Ishikawa (cell line): ENCODE data around the gene C1orf141.

Experiments used
- CEBPB ChIP-seq: IDR thresholded peaks from 2 replicates; pipeline ENCODE4 v1.6.1; 2012
- CREB1 ChIP-seq: IDR thresholded peaks from 2 replicates; pipeline ENCODE4 v1.6.1; 2012; ENCODE audit warnings: low read depth
- EGR1 ChIP-seq: IDR thresholded peaks from 2 replicates; pipeline ENCODE4 v1.6.1; 2012
- EP300 ChIP-seq: IDR thresholded peaks from 2 replicates; pipeline ENCODE4 v1.6.1; 2012; ENCODE audit warnings: borderline replicate concordance
- FOXM1 ChIP-seq: IDR thresholded peaks from 2 replicates; pipeline ENCODE4 v1.6.1; 2012; ENCODE audit warnings: low read depth, borderline replicate concordance
- NFIC ChIP-seq: IDR thresholded peaks from 2 replicates; pipeline ENCODE4 v1.6.1; 2012
- RAD21 ChIP-seq: IDR thresholded peaks from 2 replicates; pipeline ENCODE4 v1.6.1; 2012; ENCODE audit warnings: low read depth
- REST ChIP-seq: IDR thresholded peaks from 2 replicates; pipeline ENCODE4 v1.6.1; 2012; ENCODE audit warnings: low read depth, mild to moderate bottlenecking
- TAF1 ChIP-seq: IDR thresholded peaks from 2 replicates; pipeline ENCODE4 v1.6.1; 2012; ENCODE audit warnings: low read depth, mild to moderate bottlenecking
- TCF12 ChIP-seq: IDR thresholded peaks from 2 replicates; pipeline ENCODE4 v1.6.1; 2012; ENCODE audit warnings: low read depth
- TEAD4 ChIP-seq: IDR thresholded peaks from 2 replicates; pipeline ENCODE4 v1.6.1; 2012
- USF1 ChIP-seq: IDR thresholded peaks from 2 replicates; pipeline ENCODE4 v1.6.1; 2012
- YY1 ChIP-seq: IDR thresholded peaks from 2 replicates; pipeline ENCODE4 v1.6.1; 2012; ENCODE audit warnings: low read depth
- ZBTB7A ChIP-seq: IDR thresholded peaks from 2 replicates; pipeline ENCODE4 v1.6.1; 2012; ENCODE audit warnings: low read depth
- TF ChIP-seq, protein P1 (sequence below): IDR thresholded peaks from 2 replicates; pipeline ENCODE4 v1.6.1; 2012

Gene C1orf141

DNA sequence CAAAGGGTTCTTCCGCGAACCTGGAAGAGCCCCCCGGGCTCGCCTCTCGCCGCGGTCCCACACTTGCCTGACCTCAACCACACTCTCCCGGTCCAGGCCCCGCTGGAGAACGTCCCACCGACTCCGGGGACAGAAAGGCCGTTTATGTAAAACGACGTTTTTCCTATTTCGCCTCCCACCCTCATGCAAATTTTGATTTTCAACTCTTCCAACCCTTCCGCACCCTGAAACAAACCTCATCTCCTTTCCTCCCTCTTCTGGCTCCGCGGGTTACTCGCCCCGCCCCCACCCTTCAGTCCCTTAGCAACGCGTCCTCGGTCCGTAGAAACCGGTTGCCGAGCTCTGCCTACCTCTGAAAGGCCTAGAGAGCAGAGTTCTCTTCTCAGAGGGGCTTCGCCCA lies at the start of gene C1orf141:
C1orf141 (minus strand) TSS at position 276 of the 400 bp plus-strand sequence. CDS start 7,730 bp downstream, outside the sequence.
- TF ChIP-seq TCF12 (no peak), CEBPB (no peak), ZBTB7A (no peak), TAF1 (no peak), EGR1 (no peak), REST (no peak), CREB1 (no peak), TEAD4 (no peak), RAD21 (no peak), EP300 (no peak), FOXM1 (no peak), NFIC (no peak), USF1 (no peak), YY1 (no peak)
- TF ChIP-seq, protein P1, sequence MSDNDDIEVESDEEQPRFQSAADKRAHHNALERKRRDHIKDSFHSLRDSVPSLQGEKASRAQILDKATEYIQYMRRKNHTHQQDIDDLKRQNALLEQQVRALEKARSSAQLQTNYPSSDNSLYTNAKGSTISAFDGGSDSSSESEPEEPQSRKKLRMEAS = no peak

DNA sequence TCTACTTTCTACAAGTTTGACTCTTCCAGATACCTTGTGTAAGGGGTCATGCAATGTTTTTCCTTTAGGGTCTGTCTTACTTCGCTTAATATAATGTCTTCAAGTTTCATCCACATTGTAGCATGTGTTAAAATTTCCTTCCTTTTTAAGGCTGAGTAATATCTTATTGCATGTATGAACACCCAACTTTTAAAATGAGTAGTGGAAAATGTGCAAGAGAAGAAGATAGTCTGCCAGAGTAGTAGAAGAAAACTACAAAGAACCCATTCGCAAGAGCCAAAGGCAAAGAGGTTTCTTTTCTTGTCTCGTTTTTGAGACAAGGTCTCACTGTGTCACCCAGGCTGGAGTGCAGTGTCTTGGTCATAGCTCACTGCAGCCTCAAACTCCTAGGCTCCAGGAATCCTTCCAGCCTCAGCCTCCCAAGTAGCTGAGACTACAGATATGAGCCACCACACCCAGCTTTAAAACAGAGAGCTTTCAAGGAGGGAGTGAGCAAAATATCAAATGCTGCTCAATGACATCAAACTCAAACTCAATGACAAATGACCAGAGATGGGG lies 40.8 kb upstream of the C1orf141 start:
- TF ChIP-seq TCF12 (no peak), EP300 (no peak), TEAD4 (no peak), REST (no peak), EGR1 (no peak), CREB1 (no peak), YY1 (no peak), USF1 (no peak), RAD21 (no peak), ZBTB7A (no peak), CEBPB (no peak), TAF1 (no peak), FOXM1 (no peak)
- TF ChIP-seq, protein P1 = no peak

GRCh38 chr1:67174716-67175284 lies 40.0 kb upstream of the C1orf141 start:
- TF ChIP-seq EP300 (no peak), CEBPB (no peak)

- TF ChIP-seq, protein P1 = no peak
- no peak for TF ChIP-seq CEBPB
- no peak for TF ChIP-seq YY1
- TF ChIP-seq TCF12 = no peak
- TF ChIP-seq ZBTB7A = no peak
- no peak for TF ChIP-seq TAF1
- no peak for TF ChIP-seq NFIC
- no peak for TF ChIP-seq RAD21
- no peak for TF ChIP-seq EP300
- TF ChIP-seq USF1 = no peak
Measured at GRCh38 chr1:67173988-67174387, 39.2 kb upstream of the C1orf141 start.

- TF ChIP-seq REST = no peak
- no peak for TF ChIP-seq FOXM1
- no peak for TF ChIP-seq TEAD4
- TF ChIP-seq EGR1 = no peak
- no peak for TF ChIP-seq TAF1
- no peak for TF ChIP-seq RAD21
- no peak for TF ChIP-seq YY1
- no peak for TF ChIP-seq USF1
- TF ChIP-seq CREB1 = no peak
- TF ChIP-seq EP300 = no peak
- TF ChIP-seq, protein P1 = no peak
- TF ChIP-seq CEBPB = no peak
- no peak for TF ChIP-seq ZBTB7A
- TF ChIP-seq NFIC = no peak
- no peak for TF ChIP-seq TCF12
Measured at GRCh38 chr1:67171978-67172377, 37.2 kb upstream of the C1orf141 start.
